Stimulated activated CD4-positive, alpha-beta T cell treated with anti-CD3 and anti-CD28 coated beads, TNF-alpha, amount 100 ng/mL, for 24 hours (primary cell): ENCODE measurements around the gene OTOL1.

Source experiments
- DNase-seq, 3 experiments: peaks; one replicate each; pipeline ENCODE4 v3.0.0-alpha.2; 2020; ENCODE audit warnings: low read depth in 3 of 3

Gene OTOL1

DNA sequence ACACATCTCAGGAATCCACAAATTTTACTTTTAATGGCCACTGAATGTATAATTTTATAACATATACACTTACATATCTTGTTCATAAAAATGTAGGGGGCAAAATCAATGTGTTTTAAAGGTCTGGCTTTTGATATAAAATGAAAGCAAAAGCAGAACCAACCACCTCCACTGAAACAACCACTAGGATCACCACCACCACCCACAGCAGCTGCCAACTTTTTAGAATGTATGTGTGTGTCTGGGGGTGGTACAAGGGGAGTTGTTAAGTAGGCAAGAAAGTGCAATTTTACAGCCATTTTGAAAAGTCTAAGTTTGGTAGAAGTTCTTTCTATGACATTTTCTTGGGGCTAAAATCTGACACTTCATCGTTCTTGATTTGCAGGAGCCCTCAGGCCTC, 44.0 kb downstream of the OTOL1 start:
- DNase-seq: no peak

DNA sequence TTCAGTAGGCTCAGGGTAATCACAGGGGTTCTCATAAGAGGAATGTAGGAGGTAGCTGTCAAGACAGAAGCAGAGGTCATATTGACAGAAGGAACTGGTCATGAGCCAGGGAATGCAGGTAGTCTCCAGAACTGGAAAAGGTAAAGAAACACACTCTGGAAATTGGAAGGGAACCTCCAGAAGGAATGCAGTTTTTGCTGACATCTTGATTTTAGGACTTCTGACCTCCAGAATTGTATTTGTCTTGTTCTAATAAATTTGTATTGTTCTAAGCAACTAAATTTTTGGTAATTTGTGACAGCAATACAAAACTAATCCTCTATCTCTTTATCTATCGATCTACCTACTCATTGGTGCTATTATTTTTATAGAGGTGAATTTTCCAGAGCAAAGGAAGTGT, 49.2 kb downstream of the OTOL1 start:
- DNase-seq: no peak

DNA sequence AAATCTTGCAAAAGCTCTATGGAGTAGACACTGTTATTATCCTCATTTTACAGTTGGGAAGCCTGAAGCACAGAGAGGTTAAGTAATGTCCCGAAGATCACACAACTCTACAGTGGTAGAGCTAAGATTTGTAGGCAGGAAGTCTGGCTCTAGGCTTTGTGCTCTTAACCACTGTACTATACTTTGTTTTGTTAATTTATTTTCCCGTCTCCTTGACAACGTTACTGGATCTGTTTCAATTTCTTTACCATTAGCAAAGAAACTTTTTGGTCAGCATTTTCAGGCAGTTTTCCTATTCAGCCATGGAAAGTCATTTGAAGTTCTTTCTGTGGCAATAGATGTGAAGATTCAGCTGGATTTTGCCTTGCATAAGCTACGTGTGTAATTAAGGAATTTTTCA, 51.7 kb downstream of the OTOL1 start:
- no peak for DNase-seq

DNA sequence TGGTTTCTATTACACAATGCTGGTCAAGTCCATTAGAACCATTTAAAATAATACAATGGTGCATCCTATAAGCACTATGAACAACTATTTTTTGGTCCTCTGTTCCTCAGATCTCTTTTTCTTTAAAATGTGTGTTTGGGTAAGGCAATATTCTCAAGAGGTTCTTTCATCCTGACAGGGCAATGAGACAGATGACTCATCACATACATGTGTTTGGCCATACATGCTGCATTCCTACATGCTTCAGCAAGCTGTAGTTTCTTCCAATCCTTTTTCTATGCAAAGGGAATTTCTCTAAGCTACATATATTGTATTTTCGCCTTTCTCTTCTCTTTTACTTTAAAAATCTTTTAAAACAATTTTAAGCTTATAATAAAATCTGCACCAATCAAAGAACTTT, 52.7 kb downstream of the OTOL1 start:
- DNase-seq: no peak

DNA sequence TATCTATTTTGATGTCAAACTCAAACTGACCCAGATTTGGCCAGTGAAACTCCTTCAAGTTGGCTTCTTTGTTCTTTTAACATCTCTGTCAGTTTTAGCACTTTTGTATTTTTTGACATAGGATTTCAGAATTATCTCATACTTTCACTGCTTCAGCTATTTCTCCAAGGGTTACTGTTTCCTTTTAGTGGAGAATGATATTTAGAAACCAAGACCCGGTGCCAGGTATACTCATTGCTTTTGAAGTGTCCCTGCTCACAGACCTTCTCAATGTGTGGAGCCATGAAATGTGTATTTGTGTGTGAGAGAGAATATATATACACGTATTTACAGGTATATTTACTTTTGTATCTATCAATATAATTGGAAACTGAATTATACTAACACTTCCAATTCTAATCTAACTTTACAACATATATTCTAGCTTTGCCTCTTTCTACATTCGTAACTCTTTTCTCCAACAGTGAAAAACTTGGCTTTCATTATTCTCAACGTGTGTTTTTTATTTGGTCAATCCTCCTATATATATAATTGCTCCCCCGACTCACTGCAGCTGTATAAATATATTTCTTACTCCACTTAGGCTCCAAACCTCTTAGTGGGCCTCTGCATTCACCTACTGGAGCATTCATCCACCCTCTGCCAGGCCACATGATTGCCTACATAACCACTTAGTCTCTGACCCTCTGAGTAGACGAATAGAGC, 54.0 kb downstream of the OTOL1 start:
- no peak for DNase-seq

DNA sequence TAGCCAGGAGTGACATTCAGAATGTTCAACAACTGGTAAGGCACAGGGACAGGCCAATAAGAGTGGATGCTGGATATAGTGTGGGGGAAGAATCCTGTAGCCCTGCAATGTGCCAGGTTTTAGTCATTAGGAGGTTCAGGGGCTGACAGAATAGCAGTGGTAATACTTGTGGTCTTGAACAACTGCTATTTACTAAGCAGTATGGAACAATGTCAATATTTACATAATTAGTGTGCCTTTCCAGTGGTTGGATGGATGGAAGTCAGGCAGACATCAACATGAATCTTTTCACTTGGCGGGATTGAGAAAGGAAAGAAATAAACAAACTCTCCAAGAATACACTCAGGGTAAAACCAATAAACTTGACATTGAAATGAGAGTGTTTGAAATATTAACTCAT, 55.1 kb downstream of the OTOL1 start:
- no peak for DNase-seq

DNA sequence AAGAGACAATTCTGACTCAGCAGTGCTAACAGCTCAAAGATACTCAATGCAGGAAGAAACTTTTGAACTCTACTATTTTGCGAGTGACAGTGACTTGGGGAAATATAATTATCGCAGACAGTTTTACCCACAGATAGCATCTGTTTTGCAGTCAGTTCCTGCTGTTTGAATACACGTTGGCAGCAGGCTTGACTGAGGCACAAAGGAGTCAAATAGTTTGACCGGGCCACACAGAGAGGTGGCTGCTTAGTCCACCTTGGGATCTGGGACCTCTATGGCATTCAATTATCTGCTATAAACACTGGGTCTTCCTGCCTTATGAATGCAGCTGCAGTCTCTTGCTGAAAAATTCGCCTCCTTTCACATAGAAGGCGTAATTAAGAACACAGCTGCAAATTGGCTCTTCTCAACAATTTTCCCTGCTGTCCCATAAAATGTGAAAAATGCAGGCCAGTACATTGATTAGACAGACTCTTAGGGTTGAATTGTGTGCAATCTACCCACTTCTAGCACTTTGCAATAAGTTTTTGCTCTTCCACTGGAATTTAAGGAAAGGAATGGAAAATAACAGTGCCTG, 56.5 kb downstream of the OTOL1 start:
- no peak for DNase-seq
